ENCODE results near the gene WDR37.

- TF ChIP-seq CTCF (IDR thresholded peaks at IDR 0.05) = no peak
- TF ChIP-seq EZH2 (IDR thresholded peaks at IDR 0.05; ENCODE audit: borderline replicate concordance, insufficient read depth, low read depth, low read length, poor library complexity, severe bottlenecking) = no peak
Observed at GRCh38 chr10:1156616-1156886, 100.4 kb downstream of the WDR37 start.

Measured in B cell (primary cell).